NCI-H345 treated with DMSO at 0.1 percent for 48 hours (cell line): ENCODE data around the gene NELFA.

Experiments
- DNase-seq: peaks from one replicate; lab custom pipeline; 2025; ENCODE audit not compliant: unreplicated experiment; lab: John Stamatoyannopoulos, UW

NELFA gene

GRCh38 chr4:1968686-1969295 is 40.0 kb downstream of the NELFA start:
- DNase-seq, result no peak

GRCh38 chr4:1967512-1968149 is 41.1 kb downstream of the NELFA start:
- no peak for DNase-seq

- no peak for DNase-seq
Measured at GRCh38 chr4:1964971-1965370, 43.8 kb downstream of the NELFA start.

- no peak for DNase-seq
Measured at GRCh38 chr4:1964443-1964842, 44.3 kb downstream of the NELFA start.

GRCh38 chr4:1962980-1963379 is 45.8 kb downstream of the NELFA start:
- DNase-seq, result no peak

GRCh38 chr4:1961563-1961962 is 47.2 kb downstream of the NELFA start:
- no peak for DNase-seq

GRCh38 chr4:1961038-1961437 is 47.7 kb downstream of the NELFA start:
- no peak for DNase-seq

- DNase-seq, result no peak
Measured at GRCh38 chr4:1960170-1960825, 48.5 kb downstream of the NELFA start.

- DNase-seq, result peak; percentile 13
Measured at GRCh38 chr4:1959104-1959384, 49.7 kb downstream of the NELFA start.

GRCh38 chr4:1958276-1959103 is 50.3 kb downstream of the NELFA start:
- DNase-seq, result no peak

GRCh38 chr4:1956631-1957030 is 52.1 kb downstream of the NELFA start:
- no peak for DNase-seq

GRCh38 chr4:1953335-1953734 is 55.4 kb downstream of the NELFA start:
- DNase-seq, result no peak

- no peak for DNase-seq
Measured at GRCh38 chr4:1952719-1953118, 56.1 kb downstream of the NELFA start.

GRCh38 chr4:1952058-1952700 is 56.6 kb downstream of the NELFA start:
- DNase-seq, result no peak

- no peak for DNase-seq
Measured at GRCh38 chr4:1950369-1950768, 58.4 kb downstream of the NELFA start.

- DNase-seq, result no peak
Measured at GRCh38 chr4:1948892-1949436, 59.8 kb downstream of the NELFA start.

GRCh38 chr4:1948232-1948631 is 60.5 kb downstream of the NELFA start:
- no peak for DNase-seq

GRCh38 chr4:1945912-1946311 is 62.9 kb downstream of the NELFA start:
- no peak for DNase-seq

- no peak for DNase-seq
Measured at GRCh38 chr4:1945124-1945895, 63.5 kb downstream of the NELFA start.

GRCh38 chr4:1943928-1944327 is 64.8 kb downstream of the NELFA start:
- no peak for DNase-seq
